GM19099 (cell line): ENCODE results near the gene IFFO2.

Experiments used
- POLR2A ChIP-seq: IDR thresholded peaks from 3 replicates; pipeline ENCODE4 v1.6.1; 2011; ENCODE audit warnings: low read depth; ENCODE audit not compliant: insufficient read length; ENCODE audit errors: extremely low read depth

Gene IFFO2

DNA sequence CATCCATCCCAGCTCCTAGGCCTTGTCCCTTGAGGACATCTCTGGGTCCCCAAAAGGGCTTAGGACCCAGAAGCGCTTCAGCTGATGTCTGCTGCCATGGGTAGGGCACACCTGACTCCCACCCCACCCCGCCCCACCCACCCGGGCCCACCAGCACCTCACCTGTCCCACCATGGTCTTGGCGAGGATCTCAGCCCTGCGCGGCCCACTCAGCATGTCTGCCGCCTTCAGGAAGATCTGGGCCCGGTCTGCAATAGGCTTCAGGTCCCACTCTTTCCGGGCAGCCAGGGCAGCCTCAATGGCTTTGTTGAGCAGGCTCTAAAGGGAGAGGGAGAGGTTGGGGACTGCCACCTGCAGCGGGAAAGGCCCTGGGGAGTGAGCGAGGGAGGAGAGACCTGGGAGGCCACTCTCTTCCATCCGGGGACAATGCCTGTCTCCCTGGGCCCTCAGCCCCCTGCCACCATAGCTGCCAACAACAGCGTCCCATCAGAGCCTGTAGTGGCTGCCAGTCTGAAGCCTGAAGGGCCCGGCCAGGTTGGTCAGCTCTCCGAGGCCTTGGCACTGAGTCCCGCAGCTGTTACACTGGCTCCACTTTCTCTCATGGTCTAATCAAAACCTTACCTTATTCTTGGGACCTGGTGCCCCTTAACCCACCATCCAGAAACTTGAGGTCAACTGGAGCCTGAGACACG, 71.0 kb downstream of the IFFO2 start:
- no peak for TF ChIP-seq POLR2A

DNA sequence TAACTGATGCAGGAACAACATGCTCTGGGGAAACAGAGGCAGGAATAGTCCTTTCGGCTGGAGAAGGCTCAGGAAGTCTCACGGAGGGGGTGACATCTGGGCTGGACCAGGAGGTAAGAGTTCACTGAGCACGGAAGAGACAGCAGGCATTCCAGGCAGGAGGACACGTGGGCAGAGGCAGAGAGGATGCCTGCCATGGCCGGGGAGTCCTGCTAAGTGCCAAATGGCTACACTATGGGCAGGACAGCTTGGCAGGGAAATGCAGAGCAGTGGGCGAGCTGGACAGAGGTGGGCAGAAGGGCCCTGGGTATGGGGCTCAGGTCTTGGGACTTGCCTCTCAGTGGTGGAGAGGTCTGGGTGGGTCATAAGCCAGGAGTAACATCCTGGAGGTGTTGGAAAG, 71.7 kb downstream of the IFFO2 start:
- no peak for TF ChIP-seq POLR2A

DNA sequence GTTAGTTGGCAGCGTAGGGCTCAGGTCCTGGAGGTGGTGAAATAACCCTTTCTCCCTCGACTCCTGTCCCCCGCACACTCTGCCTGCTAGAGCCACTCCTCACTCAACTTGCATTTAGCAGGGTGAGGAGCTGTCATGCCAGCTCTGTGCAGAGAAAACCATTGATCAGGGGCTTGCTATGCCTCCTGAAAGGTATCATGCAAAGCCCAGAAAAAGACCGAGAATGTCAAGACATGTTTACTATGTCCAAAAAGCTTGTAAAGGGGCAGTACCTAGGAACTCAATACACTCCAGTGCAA, 72.1 kb downstream of the IFFO2 start:
- TF ChIP-seq POLR2A = no peak

DNA sequence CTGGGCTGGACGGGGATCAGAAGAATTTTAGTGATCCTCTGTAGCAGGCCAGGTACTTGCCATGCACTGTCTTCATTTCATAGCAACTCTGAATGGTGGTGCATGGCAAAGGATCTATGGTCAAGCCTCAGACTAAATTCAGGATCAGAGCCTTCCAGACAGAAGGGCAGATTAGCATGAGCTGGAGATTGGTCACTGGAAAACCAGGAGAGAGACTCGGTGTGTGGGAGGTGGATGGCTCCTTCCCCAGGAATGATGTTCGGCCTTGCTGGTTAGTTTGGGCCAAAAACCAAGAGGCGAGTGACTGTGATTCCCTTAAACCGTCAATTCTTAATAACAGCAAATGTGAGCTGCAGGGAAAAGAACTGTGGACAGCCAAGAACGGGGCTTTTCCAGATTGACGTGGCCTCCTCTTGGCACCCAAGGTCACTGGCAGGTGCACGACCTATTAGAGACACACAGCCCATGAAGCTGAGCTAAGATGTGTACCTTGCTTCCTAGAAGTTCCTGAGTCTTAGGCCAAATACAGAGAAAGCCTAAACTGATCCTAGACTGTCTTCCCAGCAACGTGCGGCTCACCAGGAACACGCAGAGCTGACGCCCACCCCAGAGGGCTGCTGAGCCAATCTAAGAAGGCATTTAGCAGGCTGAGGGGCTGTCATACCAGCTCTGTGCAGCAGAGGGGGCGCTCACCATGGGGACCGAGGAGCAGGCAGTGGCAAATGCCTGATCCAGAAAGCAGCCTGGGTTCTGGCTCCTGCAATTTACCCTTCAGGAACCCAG, 72.6 kb downstream of the IFFO2 start:
- no peak for TF ChIP-seq POLR2A

DNA sequence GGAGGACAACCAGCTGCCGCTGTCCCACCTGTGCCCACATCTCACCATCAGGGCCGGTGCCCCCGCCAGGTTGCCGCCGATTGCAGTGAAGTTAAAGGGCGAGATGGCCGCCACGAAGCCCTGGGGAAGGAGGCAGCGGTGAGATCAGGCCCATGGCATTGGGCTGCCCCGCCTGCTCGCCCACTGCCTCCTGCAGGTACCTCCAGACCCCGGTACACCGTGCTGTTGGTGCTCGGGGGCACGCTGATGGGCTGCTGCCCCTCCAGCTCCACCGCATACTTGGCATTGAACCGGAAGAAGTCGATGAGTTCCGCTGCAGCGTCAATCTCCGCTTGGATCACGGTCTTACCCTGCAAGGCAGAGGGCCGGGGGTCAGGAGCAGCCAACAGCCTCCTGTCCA, 73.4 kb downstream of the IFFO2 start:
- TF ChIP-seq POLR2A = no peak

DNA sequence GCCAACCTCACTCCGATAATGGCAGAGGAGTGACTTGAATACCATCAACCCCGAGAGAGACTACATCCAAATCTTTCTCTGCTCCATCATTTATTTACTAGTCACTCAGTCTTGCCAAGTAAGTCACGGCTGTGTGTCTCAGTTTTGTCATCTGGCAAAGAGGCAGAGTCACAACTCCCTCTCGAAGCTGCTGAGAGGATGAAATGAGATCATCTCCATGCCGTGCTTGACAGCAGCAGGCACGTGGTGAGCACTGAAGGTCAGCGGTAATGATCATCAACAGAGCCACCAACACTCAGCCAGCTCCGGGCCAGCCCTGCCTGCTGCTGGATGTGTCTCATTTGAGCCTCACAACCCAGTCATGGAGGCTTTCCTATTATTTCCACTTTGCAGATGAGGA, 74.0 kb downstream of the IFFO2 start:
- TF ChIP-seq POLR2A = no peak

DNA sequence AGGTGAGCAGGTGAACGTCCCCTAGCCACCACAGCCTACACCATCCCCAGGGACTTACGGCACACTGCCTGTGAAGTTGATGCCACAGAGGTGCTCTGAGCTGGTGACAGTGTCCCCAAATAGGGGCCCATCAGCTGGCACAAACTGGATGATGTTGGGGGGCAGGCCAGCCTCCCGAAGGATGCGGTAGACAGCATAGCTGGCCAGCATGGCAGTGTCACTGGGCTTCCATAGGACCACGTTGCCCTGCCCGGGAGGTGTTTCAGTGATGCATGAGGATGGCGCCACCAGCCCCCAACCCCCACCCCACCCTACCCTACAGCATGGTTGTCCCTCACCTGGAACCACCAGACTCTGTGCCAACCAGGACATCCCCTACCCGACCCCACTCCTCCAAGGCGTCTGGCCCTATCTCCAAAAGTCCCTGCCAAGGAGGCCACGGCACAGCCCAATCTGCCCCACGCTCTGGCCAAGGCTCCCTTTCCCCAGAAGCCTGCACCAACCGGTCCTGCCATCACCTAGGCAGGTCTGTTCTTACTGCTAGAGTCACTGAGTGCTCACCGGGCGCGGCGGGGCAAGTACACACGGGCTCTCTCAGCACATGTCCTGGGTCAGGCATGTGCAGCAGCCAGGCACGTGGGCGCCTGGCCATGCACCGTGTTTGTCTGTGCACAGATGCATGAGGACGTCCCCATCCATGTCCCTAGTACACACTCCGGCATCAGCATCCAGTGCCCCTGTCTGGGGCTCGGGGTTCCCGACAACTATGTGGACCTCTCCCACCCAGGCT, 74.6 kb downstream of the IFFO2 start:
- TF ChIP-seq POLR2A = no peak

DNA sequence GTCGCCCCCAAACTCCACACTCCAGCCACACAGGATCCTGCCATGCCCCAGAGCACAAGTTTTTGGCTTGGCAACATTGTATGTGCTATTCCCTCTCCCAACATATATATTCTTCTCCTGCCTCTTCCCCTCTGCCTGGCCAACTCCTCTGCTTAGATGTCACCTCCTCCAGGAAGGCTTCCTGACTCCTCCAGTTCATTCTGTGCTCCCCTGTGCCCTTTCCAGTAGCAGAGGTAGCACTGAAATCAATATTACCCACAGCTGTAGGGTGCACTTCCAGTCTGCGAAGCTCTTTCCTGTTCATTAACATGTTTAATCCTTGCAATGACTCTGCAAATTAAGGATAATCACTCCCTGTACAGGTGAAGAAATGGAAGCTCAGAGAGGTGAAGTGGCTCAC, 75.3 kb downstream of the IFFO2 start:
- TF ChIP-seq POLR2A = no peak

DNA sequence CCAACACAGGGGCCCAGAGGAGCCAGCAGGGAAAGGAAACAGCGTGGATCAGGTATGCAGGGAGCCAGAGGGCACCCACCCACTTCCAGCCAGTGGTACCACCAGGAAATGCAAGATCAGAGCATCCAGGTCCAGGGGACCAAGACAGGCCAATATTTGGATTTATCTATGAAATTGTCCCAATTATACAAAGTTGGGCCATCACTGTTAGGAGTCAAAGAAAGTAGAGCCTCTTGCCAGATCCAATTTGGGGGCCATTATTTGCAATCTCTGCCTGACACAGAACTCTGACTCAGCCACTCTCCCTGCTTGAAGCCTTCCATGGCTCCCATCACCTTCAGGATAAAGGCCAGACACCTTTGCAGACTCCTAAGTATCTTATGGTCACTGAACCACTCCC, 75.9 kb downstream of the IFFO2 start:
- TF ChIP-seq POLR2A = no peak

DNA sequence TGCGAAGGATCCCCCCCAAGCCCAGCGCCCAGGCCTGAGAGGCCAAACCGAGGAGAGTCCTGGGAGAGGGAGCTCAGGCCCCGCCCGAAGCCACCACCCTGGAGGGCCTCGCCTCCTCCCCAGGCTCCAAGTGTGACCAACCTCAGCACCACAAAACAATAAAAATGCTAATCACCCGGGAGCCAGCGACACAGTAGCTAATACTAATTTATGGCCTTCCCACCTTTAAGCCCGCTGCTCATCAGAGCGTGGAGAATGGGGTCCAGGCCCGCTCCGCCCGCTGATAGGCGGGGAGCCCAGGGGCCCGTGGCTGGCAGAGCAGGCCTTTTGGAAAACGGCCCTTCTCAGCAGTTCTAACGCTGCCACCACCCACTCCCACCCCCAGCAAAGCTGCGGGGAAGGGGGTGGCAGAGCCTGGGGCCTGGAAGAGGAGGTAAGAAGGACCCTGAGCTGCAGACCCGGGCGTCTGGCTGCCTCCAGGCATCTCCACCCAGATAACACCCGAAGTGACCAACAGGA, 76.6 kb downstream of the IFFO2 start:
- TF ChIP-seq POLR2A = no peak

DNA sequence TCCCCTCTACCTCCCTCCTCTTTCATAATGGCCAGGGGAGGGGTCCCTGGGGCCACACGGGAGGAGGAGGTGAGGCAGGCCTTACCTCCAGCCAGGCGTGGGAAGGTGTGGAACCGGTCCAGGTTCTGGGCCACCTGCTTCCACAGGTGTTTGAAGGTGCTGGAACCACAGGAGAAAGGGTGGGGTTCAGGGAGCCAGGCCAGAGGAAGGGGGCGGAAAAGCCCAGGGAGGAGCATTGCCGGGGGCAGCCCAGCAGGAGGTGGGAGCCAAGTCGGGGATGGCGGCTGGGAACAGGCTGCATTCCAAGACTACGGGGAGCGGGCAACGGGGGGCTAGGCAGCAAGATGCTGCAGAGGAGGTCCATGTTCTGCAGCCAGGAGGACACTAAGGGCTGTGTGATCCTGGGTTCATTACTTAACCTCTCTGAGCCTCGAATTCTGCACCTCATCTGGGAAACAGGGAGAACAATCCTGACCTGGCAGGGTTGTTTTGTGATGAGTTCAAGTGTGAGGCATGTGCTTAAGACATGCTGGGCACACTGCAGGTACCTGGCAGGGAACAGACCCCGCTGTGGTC, 77.2 kb downstream of the IFFO2 start:
- no peak for TF ChIP-seq POLR2A

DNA sequence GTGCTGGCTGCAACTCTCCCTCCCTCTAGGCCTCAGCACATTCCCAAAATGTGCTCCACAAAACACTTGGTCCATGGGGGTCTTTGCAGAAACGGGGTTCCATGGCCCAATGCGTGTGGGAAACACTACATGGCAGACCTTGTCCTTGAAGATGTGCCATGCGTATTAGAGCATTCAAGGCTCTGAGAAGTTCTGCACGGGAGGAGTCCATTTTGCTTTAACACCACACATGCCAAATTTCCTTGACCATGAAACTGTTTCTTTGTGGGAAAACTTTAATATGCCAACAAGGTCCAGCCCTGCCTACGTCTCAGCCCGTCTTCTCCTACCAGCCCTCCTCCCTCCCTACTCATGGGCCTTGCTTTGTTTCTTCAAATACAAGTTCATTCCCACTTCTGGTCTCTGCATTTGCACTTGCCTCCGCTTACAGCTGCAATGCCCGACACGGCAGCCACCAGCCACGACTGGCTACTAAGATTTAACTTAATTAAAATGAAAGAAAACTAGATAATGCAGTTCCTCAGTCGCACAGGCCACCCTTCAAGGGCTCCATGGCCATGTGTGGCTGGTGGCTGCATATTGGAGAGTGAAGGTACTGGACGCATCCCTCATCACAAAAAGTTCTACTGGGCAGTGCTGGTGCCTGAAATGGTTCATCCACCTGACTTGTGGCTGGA, 77.8 kb downstream of the IFFO2 start:
- TF ChIP-seq POLR2A = no peak

DNA sequence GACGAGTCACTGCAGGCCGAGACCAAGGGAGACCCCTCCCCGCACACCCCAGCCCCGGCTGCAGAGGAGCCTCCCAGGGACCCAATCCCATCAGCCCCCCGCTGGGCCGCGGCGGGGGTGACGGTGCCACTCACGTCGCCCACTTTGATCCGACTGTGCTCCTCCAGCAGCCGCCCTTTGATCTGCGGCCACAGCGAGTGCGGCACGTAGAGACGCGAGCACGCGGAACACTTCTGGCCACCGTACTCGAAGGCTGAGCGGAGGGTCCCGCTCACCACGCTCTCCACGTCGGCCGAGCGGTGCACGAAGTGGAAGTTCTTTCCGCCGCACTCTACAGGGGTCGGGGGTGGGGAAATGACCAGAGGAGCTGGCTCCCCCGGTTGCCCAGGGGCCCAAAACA, 79.2 kb downstream of the IFFO2 start:
- TF ChIP-seq POLR2A = no peak

DNA sequence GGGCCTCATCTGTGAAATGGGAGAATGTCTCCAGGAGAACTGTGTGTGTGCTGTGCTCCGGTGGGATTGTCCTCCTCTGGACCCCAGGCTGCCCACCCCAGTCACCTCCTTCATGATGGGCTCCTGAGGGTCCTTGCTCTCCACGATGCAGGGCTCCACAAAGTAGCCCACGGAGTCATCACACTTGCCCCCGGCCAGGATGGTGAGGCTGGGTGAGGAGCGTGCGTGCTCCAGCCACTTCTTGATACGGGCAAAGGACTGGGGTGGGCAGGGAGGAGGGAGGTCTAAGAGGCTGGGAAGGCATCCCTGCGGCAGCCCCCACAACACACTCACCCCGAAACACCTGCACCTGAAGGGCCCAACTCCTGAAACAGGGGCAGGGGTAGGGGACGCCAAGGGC, 80.3 kb downstream of the IFFO2 start:
- TF ChIP-seq POLR2A = no peak

DNA sequence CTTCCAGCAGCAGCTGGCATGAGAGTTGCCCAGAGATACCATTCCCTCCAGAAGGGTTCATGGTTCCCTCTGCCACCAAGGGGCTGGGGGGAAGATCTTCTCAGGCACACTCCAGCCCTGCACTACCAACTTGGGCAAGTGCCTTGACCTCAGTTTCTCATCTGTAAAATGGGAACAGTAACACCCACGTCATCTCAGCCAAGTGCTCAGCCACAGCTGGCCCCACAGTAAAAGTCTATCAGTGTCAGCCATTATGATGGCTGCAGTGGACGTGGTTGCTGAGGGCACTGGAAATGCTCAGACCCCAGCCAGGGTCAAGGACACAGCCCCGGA, 80.7 kb downstream of the IFFO2 start:
- TF ChIP-seq POLR2A = no peak

DNA sequence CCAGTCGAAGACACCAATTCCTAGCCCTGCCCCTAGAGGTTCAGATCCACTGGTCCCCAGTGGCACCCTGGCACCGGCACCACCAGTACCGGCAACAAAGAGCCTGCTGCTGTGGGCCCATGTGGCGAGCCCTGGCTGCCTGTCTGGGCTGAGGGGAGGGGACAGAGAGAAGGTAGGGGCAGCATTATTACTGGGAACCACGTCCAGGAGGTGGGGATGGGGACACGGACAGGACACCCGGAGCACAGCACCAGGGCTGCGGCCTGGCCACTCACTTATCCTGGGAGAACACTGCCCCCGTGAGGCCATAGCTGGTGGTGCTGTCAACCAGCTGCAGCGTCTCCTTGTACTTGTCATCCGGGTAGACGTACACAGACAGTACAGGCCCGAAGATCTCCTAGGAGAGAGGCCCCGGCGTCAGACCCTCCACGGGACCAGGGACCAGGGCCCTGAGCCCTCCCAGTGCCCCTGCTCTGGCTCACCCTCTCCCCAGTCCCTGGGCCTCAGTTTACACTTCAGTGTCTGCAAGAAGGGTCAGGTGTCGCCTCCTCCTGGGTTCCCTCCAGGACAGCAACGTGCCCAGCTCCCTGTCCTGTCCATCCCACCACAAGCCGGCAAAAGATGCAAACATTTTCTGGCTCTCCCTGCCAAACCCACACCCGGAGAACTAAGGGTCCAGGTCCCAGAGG, 81.2 kb downstream of the IFFO2 start:
- TF ChIP-seq POLR2A = no peak
